ENCODE measurements around the gene ZRANB3. TPM values are rescaled to one million over a fixed set of nuclear protein-coding genes. Genes with fewer than 3 reads are reported as not detected.

The ZRANB3 gene
- total RNA-seq, 1 donor from 2014 or later: 18.6 TPM

DNA sequence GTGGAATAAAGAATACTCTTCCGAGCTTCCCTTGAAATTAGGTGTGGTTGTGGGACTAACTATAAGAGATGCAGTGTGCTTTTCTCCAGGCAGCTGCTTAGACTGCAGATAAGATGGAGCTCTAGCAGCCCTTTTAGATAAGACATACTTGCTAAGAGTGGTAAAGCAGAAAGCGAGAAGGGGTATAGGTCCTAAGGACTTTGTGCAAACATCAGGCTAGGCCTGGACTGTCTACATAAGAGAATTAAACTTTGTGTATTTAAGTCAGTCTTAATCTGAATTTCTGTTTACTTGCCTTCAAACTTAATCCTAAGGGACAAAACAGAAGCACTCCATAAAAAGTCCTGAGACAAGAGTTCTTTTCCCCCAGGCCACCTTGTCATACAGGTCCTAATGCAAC is 260.0 kb downstream of the ZRANB3 start:
- no peaks in the 10 kb centered on the region for H3K9me3 Mint-ChIP-seq (ENCODE audit: low read depth)
- TF ChIP-seq, protein P1, sequence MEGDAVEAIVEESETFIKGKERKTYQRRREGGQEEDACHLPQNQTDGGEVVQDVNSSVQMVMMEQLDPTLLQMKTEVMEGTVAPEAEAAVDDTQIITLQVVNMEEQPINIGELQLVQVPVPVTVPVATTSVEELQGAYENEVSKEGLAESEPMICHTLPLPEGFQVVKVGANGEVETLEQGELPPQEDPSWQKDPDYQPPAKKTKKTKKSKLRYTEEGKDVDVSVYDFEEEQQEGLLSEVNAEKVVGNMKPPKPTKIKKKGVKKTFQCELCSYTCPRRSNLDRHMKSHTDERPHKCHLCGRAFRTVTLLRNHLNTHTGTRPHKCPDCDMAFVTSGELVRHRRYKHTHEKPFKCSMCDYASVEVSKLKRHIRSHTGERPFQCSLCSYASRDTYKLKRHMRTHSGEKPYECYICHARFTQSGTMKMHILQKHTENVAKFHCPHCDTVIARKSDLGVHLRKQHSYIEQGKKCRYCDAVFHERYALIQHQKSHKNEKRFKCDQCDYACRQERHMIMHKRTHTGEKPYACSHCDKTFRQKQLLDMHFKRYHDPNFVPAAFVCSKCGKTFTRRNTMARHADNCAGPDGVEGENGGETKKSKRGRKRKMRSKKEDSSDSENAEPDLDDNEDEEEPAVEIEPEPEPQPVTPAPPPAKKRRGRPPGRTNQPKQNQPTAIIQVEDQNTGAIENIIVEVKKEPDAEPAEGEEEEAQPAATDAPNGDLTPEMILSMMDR (IDR thresholded peaks at IDR 0.05; ENCODE audit: unreplicated experiment): no peak
- no peak overlapping the region for H3K4me3 Mint-ChIP-seq (ENCODE audit: low read depth)
- peaks cover 17% of the 10 kb centered on the region for H3K36me3 Mint-ChIP-seq (ENCODE audit: insufficient read depth)
- H3K4me1 Mint-ChIP-seq (ENCODE audit: low read depth): peaks cover 13% of the 10 kb centered on the region
- no peak for DNase-seq (ENCODE audit: low spot score, unreplicated experiment)
- H3K27ac Mint-ChIP-seq: no peak overlapping the region
- H3K27me3 Mint-ChIP-seq: no peaks in the 10 kb centered on the region

DNA sequence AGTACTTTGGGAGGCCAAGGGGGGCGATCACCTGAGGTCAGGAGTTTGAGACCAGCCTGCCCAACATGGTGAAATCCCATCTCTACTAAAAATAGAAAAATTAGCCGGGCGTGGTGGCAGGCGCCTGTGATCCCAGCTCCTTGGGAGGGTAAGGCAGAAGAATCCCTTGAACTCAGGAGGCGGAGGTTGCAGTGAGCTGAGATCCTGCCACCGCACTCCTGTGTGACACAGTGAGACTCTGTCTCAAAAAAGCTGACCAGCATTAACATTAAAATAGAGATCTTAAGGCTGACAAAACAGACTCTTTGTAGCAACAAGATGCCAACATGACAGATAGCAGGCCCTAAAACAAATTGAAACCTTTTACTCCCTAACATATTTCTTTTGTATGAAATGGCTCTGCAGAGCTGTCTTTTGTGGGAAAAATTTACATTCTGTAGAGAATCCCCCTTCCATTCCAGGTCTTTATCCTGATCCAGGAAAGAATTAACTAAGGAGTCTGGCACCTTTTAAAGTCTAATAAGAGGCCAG is 265.0 kb downstream of the ZRANB3 start:
- DNase-seq (ENCODE audit: low spot score, unreplicated experiment): no peak
- peaks cover 5% of the 10 kb centered on the region for H3K36me3 Mint-ChIP-seq (ENCODE audit: insufficient read depth)
- H3K4me3 Mint-ChIP-seq (ENCODE audit: low read depth): no peak overlapping the region
- peaks cover 7% of the 10 kb centered on the region for H3K4me1 Mint-ChIP-seq (ENCODE audit: low read depth)
- no peak overlapping the region for H3K27ac Mint-ChIP-seq
- no peaks in the 10 kb centered on the region for H3K9me3 Mint-ChIP-seq (ENCODE audit: low read depth)
- TF ChIP-seq, protein P1 (IDR thresholded peaks at IDR 0.05; ENCODE audit: unreplicated experiment): no peak
- no peaks in the 10 kb centered on the region for H3K27me3 Mint-ChIP-seq

DNA sequence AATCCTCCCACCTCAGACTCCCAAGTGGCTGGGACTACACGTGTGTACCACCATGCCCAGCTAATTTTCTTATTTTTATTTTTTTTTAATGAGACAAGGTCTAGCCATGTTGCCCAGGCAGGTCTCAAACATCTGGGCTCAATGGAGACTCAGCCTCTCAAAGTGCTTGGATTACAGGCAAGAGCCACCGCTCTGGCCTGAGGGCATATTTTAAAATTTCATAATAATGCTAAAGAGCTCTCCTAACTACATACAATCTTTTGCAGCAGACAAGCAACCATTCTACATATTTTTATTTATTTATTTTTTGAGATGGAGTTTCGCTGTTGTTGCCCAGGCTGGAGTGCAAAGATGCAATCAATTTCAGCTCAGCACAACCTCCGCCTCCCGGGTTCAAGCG is 271.9 kb downstream of the ZRANB3 start:
- DNase-seq (ENCODE audit: low spot score, unreplicated experiment): no peak
- Mint-ChIP-seq H3K36me3 (ENCODE audit: insufficient read depth) (peaks cover 1% of the 10 kb centered on the region), H3K4me1 (ENCODE audit: low read depth) (no peaks in the 10 kb centered on the region), H3K27ac (no peak overlapping the region), H3K27me3 (no peaks in the 10 kb centered on the region), H3K4me3 (ENCODE audit: low read depth) (no peak overlapping the region), H3K9me3 (ENCODE audit: low read depth) (peaks cover 3% of the 10 kb centered on the region)
- TF ChIP-seq, protein P1 (IDR thresholded peaks at IDR 0.05; ENCODE audit: unreplicated experiment): no peak

DNA sequence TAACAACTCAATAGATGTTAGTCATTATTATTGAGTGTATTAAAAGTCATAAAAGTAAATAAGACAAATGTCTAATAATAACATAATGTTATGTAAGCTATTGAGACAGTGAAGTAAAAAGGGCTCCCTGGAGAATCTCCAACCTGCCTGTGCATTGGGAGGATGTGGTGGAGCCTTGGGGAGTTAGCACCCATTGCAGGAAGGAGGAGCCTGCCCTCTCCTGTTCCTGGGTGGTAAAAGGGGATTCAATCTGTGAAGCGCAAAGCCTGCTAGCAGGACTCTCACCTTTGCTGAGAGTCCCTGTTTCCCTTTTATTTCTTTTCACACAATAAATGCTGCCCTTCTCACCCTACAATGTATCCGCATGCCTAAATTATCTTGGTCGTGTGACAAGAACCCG is 272.8 kb downstream of the ZRANB3 start:
- no peak overlapping the region for H3K4me3 Mint-ChIP-seq (ENCODE audit: low read depth)
- H3K27ac Mint-ChIP-seq: no peak overlapping the region
- H3K9me3 Mint-ChIP-seq (ENCODE audit: low read depth): peaks cover 3% of the 10 kb centered on the region
- H3K4me1 Mint-ChIP-seq (ENCODE audit: low read depth): no peaks in the 10 kb centered on the region
- peaks cover 1% of the 10 kb centered on the region for H3K36me3 Mint-ChIP-seq (ENCODE audit: insufficient read depth)
- H3K27me3 Mint-ChIP-seq: no peaks in the 10 kb centered on the region
- TF ChIP-seq, protein P1 (IDR thresholded peaks at IDR 0.05; ENCODE audit: unreplicated experiment): no peak
- DNase-seq (ENCODE audit: low spot score, unreplicated experiment): no peak

DNA sequence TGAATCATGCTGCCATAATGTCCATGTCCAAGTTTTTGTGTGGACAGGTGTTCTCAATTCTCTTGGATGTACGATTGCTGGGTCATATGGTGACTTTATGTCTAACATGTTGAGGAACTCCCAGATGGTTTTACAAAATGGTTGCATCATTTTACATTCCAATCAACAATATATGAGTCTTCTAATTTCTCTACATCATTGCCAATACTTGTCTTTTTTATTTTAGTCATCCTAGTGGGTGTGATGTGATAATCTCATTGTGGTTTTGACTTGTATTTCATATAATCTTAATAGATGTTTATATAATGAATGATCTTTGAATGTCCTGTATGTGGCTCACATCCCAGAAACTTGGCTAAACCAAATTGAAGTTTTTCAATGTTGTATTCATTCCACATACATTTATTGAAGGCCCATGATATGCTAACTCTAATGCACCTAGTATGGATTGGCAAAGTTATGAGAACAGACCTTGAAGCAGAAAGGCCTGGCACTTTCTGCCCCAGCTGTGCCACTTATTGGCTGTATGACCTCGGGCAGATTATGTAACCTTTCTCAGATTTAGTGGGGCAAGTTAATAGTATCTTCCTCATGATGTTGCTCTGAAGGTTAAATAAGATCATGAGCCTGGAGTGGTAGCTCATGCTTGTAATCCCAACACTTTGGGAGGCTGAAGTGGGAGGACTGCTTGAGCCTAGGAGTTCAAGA is 273.5 kb downstream of the ZRANB3 start:
- Mint-ChIP-seq H3K9me3 (ENCODE audit: low read depth) (peaks cover 3% of the 10 kb centered on the region), H3K27ac (no peak overlapping the region), H3K27me3 (no peaks in the 10 kb centered on the region), H3K4me1 (ENCODE audit: low read depth) (no peaks in the 10 kb centered on the region), H3K36me3 (ENCODE audit: insufficient read depth) (peaks cover 1% of the 10 kb centered on the region), H3K4me3 (ENCODE audit: low read depth) (no peak overlapping the region)
- TF ChIP-seq, protein P1 (IDR thresholded peaks at IDR 0.05; ENCODE audit: unreplicated experiment): no peak
- no peak for DNase-seq (ENCODE audit: low spot score, unreplicated experiment)
